ENCODE measurements around the gene HLA-DQB1.
A peak's percentile ranks its signal among the peaks of the same experiment; 100 is the strongest.

The HLA-DQB1 gene

DNA sequence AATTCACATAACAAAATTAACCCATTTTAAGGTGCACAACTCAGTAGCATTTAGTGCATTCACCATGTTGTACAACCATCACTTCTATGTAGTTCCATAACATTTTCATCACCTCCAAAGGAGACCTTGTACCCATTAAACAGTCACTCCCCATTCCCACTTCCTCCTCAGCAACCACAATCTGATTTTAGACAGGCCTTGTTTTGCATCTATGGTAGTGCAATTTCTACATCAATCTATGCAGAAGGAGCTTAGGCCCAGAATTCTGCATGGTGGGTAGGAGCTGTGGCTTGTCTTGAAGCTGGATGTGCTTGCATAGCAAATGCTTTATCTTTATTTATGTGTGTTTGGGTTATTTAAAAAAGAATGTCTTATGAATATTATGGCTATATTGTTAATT, 42.8 kb downstream of the HLA-DQB1 start:
- DNase-seq = no peak

DNA sequence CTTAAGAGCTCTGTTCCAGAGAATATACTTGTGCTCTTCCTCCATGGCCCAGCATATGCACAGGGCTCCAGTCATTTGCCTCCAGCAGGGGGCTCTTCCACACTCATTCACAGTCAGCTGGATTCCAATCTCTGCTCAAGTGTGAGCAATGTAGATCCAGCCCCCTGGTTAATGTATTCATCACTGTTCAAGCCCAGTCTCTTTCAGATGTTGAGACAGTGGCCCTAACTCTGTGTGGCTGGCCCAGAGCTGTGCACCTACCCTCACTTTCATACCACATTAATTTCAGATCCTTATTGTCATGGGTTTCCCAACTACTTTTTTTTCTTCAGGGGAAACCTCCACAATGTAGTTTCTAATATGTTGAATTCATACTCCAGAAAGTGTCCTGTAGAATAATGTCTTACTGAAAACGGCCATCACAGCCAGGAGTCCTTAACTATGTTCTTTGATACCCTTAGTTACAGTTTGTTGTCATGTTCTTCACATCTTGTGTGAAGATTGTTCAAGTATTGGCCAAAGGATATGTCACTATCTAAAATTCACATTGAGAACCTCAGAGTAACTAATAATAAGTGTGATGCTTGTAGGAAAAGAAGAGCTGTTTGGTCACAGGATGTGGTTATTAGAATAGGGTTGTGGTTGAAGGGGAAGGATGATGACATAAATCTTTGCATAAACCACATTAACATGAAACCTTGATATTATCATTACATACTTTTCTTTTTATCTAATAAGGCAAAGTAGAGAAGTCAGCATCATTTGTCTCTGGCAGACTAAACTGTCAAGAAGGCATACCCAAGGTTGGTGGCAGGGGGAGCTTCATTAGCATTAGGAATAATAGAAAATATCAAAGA, 43.7 kb downstream of the HLA-DQB1 start:
- DNase-seq = no peak

DNA sequence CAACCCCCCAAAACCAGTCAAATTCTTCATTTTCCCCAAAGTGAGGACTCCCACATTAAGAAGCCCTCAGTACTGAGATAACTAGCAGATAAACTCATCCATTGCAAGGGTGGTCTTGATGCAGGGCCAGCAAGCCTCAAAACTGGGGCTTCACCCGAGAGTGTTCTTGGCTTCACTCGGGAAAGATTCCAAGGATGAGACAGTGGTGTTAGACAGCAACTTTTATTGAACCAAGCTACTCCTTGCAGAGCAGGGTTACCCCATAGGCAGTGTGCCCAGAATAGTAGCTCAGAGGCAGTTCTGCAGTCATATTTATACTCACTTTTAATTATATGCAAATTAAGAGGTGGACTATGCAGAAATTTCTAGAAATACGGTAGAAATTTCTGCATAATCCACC, 45.1 kb downstream of the HLA-DQB1 start:
- no peak for DNase-seq

DNA sequence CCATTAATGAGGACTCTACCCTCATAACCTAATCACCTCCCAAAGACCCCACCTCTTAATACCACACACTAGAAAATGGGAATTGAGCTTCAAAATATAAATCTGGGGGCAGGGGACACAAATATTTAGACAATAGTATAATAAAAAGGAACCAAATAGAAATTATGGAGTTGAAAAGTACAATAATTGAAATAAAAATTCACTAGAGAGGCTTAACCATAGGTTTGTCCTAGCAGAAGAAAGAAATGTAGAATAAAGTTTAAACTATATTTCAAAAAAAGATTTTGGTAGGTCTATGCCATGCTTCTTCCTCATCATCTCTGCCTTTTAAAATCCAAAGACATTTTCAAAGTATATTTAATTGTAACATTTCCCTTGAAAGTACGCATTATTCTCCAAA, 48.7 kb downstream of the HLA-DQB1 start:
- DNase-seq = no peak

DNA sequence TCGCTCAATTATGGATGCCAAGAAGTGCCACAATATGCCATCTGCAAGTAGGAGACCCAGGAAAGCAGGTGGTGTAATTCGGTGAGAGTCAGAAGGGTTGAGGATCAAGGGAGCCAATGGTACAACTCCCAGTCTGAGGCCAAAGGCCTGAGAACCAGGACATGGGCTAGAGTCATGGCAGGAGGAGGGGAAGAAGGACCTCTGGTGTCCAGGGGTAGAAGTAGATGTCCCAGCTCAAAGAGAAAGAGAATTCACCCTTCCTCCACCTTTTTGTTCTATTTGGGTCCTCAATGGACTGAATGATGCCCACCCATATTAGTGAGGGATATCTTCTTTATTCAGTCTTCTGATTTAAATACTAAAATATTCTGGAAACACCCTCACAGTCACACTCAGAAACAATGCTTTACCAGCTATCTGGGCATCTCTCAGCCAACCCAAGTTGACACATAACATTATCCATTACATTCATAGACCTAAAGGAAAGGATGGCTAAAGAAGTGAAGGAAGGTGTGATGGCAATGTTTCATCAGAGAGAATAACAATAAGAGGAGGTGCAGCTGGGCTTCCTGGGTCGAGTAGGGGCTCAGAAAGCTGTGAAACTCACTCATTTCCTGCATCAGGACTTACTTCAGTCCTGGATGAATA, 50.4 kb downstream of the HLA-DQB1 start:
- DNase-seq = no peak

DNA sequence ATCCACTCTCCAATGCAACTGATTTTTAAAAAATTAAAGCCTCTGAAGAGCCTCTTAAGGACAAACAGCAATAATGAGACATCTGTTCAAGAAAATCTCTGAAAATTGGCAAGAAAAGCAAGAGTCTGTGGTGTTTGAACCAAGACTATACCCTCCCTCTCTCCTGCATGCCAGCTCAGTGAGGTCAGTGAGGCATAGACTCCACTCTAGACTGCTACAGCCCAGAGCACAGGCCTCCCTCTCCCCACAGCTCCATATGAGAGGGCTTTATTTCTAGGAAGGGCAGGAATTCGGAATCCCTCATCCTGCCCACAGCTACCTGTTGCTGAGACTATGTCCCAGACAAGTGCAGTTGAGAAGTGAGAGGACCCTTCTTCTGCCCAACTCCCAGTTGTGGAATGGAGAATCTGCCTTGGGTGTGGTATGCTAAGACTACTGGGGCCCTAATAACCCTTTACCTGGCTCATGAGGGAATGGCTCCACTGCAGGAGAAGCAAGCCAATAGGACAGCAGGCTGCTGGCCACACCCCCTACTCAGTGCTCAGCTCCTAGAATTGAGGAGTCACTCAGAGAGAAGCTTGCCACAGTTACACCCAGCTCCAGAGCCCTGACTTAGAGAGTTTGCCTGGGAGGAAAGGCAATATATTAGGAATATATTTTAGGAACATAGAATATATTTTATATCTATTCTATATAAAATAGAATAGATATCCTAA, 51.9 kb downstream of the HLA-DQB1 start:
- DNase-seq = no peak

DNA sequence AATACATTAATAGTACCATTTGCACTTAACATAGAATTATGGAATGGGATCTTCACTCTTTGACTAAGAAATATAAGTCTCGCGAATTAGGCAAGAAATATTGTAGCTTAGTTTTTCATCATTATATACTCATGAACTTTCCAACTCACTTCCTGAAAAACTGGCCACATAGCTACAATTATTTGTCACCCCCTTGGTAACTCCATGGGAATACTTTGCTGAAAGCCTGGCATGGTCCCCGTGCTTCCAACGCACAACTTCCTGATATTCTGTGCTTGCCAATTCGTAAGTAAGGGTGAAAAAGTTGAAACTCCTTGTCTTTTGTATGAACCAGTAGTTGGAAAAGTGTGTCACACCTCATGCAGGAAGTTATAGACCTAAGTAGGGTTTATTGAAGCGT, 53.0 kb downstream of the HLA-DQB1 start:
- DNase-seq = no peak

DNA sequence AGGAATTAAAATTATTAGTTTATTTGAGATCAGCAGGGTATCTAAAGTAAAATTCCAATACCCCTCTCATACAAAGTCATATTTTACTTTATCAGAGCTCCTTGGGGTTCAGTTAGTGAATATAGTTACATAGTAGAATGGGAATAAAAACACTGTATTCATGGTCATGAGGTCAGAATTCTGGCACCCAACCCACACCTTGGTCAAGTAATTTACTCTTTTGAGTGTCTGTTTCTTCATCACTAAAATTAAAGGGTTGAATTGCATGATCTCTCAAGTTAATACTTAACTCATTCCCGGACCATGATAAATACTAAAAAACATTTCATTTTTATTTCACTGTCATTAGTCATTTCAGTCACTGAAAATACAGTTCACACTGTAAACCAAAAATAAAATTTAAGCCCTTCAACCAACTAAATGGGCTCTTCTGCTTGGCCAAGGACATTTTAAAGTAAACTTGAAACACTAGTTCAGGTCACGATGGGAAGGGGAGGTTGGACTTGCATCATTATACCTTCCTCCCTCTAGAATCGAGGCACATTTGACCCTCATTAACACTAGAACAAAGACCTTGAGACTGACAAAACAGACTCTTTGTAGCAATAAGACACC, 55.7 kb downstream of the HLA-DQB1 start:
- DNase-seq = no peak

DNA sequence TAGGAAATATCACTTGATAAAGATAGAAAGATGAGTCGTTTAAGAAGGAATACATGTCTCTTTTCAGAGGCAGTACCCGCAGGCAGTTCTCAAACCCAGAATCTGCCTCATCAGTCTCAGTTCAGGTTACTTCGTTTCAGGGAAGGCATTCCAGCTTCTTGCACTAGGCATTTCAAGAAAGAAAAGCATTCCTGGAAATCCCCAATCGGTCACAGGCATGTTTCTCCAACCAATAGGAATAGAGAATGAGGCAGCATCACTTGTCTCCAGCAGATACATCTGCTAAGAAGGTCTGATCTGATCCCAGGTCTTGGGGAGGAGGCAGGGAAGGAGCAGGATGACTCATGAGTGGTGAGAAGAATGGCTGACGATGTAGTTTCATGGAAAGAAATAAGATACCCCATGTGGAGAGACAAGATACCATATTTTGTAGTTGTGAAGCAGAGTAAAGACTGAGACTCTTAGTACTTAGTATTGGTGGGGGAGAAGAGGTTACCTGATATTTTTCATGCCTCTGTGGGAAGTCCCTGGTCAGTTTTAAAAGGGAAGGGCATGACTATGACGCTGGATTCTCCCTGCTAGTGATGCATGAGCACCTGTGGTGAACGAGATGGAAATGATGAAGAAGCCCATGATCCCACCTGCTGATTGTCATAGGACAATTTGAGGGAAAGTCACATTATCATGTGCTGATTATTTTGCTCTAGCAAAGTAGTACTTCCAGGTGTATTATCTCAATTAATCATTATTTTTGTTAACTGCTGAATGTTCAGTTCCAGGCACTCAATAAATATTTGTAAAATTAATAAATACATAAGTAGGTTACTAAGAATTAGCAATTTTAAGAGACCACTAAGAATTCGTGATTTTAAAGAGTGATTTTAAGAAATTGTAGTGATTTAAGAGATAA, 56.5 kb downstream of the HLA-DQB1 start:
- DNase-seq = peak; percentile 68
